Endothelial cell of umbilical vein (primary cell): ENCODE data around the gene METTL9. TPM values are rescaled to one million over a fixed set of nuclear protein-coding genes. Genes with fewer than 3 reads are reported as not detected.
"Not testable (repeated sequence)": the region's sequence is repeated elsewhere in the genome, so short reads cannot be mapped to it uniquely, and the experiment has no call there.

Experiments
- BruUV-seq: library from RNA; stranded (reverse); fragments of 400-500 nt; replicated peaks from 2 replicates; lab custom pipeline; 2021; lab: Mats Ljungman, UMichigan
- CTCF ChIA-PET: fragments of 300-600, 350-600 bp; sonication (Branson Sonifier 250); formaldehyde crosslinking; loops from one replicate; lab custom pipeline; 2021; ENCODE audit warnings: antibody characterized with exemption, inconsistent platforms; lab: Charles Lee
- POLR2A ChIA-PET: fragments of 300-600, 350-600 bp; sonication (Branson Sonifier 250); formaldehyde crosslinking; loops from one replicate; lab custom pipeline; 2021; ENCODE audit warnings: antibody characterized with exemption, inconsistent platforms; lab: Charles Lee
- DNase-seq: peaks from one replicate; pipeline ENCODE4 v3.0.0-alpha.2; 2011; ENCODE audit warnings: low read depth, low spot score
- FAIRE-seq: peaks from 2 replicates; lab custom pipeline; 2011; peaks lifted over from hg19 to GRCh38; lab: Jason Lieb, UNC
- H2AFZ ChIP-seq: 2 replicates; pipeline ENCODE4 v1.6.0; 2012; ENCODE audit warnings: low read depth, low read length, control low read depth, inconsistent platforms
- H3K27ac ChIP-seq: 2 replicates; pipeline ENCODE4 v1.5.1; 2011; ENCODE audit warnings: low read depth, mild to moderate bottlenecking, control low read depth, low read length, moderate library complexity; ENCODE audit not compliant: insufficient read depth
- H3K27me3 ChIP-seq, 2 experiments: 2 replicates each; pipeline versions ENCODE4 v1.6.0 to v1.6.1; 2011; ENCODE audit warnings: low read length in 2 of 2, mixed read lengths in 1 of 2; ENCODE audit not compliant: control insufficient read depth in 2 of 2, insufficient read depth in 2 of 2
- H3K36me3 ChIP-seq, 2 experiments: 2 replicates in 1 of 2; 3 replicates in 1 of 2; pipeline ENCODE4 v1.5.1; 2011; ENCODE audit warnings: low read length in 2 of 2, mild to moderate bottlenecking in 1 of 2, moderate library complexity in 1 of 2; ENCODE audit not compliant: control insufficient read depth in 2 of 2, insufficient read depth in 2 of 2; ENCODE audit errors: extremely low read depth in 1 of 2
- H3K4me1 ChIP-seq: 3 replicates; pipeline ENCODE4 v1.5.1; 2011; ENCODE audit warnings: mild to moderate bottlenecking, low read length; ENCODE audit not compliant: control insufficient read depth, insufficient read depth; ENCODE audit errors: extremely low read depth
- H3K4me2 ChIP-seq: 2 replicates; pipeline ENCODE4 v1.6.1; 2011; ENCODE audit warnings: low read length, control low read depth, mixed read lengths; ENCODE audit not compliant: insufficient read depth
- H3K4me3 ChIP-seq, 3 experiments: fragments of 200-600 bp in 1 of 3; sonication (generic), shearing (Covaris generic) in 1 of 3; replicated peaks in 1 of 3; 2 replicates each; pipeline ENCODE4 v1.5.1; 2011 to 2016; ENCODE audit warnings: control low read depth in 3 of 3, low read length in 3 of 3, mild to moderate bottlenecking in 2 of 3, inconsistent platforms in 1 of 3, low read depth in 1 of 3, moderate library complexity in 1 of 3; ENCODE audit not compliant: insufficient read depth in 1 of 3
- H3K79me2 ChIP-seq: 2 replicates; pipeline ENCODE4 v1.6.0; 2012; ENCODE audit warnings: low read length, inconsistent platforms; ENCODE audit not compliant: control insufficient read depth, insufficient read depth
- H3K9ac ChIP-seq: replicated peaks from 2 replicates; pipeline ENCODE3; 2011; ENCODE audit warnings: low read length, control low read depth; ENCODE audit not compliant: insufficient read depth; ENCODE audit errors: extremely low read depth
- H3K9me1 ChIP-seq: replicated peaks from 3 replicates; pipeline ENCODE4 v1.6.0; 2011; ENCODE audit warnings: mild to moderate bottlenecking, low read length; ENCODE audit not compliant: control insufficient read depth, insufficient read depth; ENCODE audit errors: extremely low read depth
- H3K9me3 ChIP-seq: replicated peaks from 2 replicates; pipeline ENCODE4 v1.5.1; 2012; ENCODE audit warnings: low read length, inconsistent platforms; ENCODE audit not compliant: control insufficient read depth, insufficient read depth
- H4K20me1 ChIP-seq: replicated peaks from 2 replicates; pipeline ENCODE3; 2011; ENCODE audit warnings: mild to moderate bottlenecking, low read length; ENCODE audit not compliant: control insufficient read depth, insufficient read depth; ENCODE audit errors: extremely low read depth
- EZH2 ChIP-seq: IDR thresholded peaks from 2 replicates; pipeline ENCODE4 v1.6.1; 2012; ENCODE audit warnings: borderline replicate concordance, low read depth, mild to moderate bottlenecking, moderate library complexity, low read length, inconsistent platforms; ENCODE audit not compliant: severe bottlenecking
- FOS ChIP-seq: IDR thresholded peaks from 2 replicates; pipeline ENCODE4 v1.6.1; 2011; ENCODE audit warnings: mild to moderate bottlenecking, low read length, moderate library complexity, borderline replicate concordance; ENCODE audit not compliant: insufficient read depth
- JUN ChIP-seq: IDR thresholded peaks from 2 replicates; pipeline ENCODE4 v1.6.1; 2011; ENCODE audit warnings: borderline replicate concordance, low read depth; ENCODE audit not compliant: insufficient read length, insufficient read depth
- MYC ChIP-seq: IDR thresholded peaks from one replicate; pipeline ENCODE4 v1.6.1; 2011; ENCODE audit warnings: mild to moderate bottlenecking, low read depth, low read length
- dilution Hi-C: fragments of 300-500 bp; cut with MboI; formaldehyde crosslinking; loops from one replicate; pipeline ENCODE4 v1.15.0; 2019; ENCODE audit warnings: low sequenced_read_pairs; ENCODE audit not compliant: extremely low pct_ligation_motif_present
- intact Hi-C: fragments of 100-400 bp; cut with micrococcal nuclease; formaldehyde crosslinking; loops from one replicate; pipeline ENCODE4 v1.10.0; 2022
- polyA plus RNA-seq, 4 experiments: library from polyadenylated mRNA; depleted of rRNA in 3 of 4; stranded (reverse) in 3 of 4; unstranded in 1 of 4; fragments of >200 nt; gene quantifications; 2 replicates each; pipeline versions ENCODE4 v1.2.1 to v1.2.3, GENCODE V29; 2011 to 2012; ENCODE audit warnings: missing spikeins in 1 of 4
- total RNA-seq: library from RNA; stranded (reverse); gene quantifications from 2 replicates; pipeline ENCODE4 v1.2.3, GENCODE V29; 2021
- TF ChIP-seq, protein P1 (sequence below), 2 donors: IDR thresholded peaks; 1 replicate in 1 of 2; 2 replicates in 1 of 2; pipeline ENCODE4 v1.5.1; 2011; ENCODE audit warnings: low read length in 2 of 2, mild to moderate bottlenecking in 2 of 2, moderate library complexity in 2 of 2, control low read depth in 1 of 2, inconsistent platforms in 1 of 2, low read depth in 1 of 2; ENCODE audit not compliant: insufficient read depth in 1 of 2; ENCODE audit errors: extremely low read depth in 1 of 2
- TF ChIP-seq, protein P2 (sequence below): IDR thresholded peaks from 2 replicates; pipeline ENCODE4 v1.6.1; 2011; ENCODE audit not compliant: insufficient read depth, insufficient read length

METTL9 gene
- total and polyA plus RNA-seq, 2 donors (not counting 3 experiments of a cell fraction or from before 2014, with no cell fraction given): 53.8 to 121 TPM

DNA sequence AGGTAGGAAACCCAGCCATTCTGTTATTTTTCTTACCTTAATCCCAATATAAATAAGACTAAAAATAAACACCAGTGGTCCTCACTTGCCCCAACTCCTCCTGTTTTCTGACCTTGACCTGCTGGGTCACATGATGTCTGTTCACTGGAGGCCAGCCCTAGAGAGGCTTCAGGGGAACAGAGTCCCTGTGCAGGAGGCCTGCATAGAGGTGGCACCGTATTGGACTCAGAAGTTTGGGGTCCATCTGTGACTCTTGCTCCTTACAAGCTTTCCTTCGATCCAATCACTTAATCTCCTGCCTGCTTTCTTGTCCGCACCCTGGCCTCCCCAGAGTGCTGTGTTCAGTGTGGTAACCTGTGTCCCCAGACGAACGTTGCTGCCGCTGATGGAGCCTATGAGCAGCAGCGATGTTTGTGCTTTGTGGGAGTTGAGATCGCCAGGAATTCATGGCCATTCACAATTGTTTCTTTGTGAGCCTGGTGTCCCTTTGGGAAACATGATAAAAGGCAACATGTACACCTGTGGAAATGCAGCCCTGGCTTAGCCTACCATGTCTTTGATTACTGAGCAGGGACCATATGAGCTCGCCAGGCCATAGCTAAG, 48.3 kb downstream of the METTL9 start:
- BruUV-seq: no TSS peak
- FAIRE-seq: no peak
- CTCF ChIA-PET: interaction anchor here (0.8 to 2.1 kb wide), 2 partner anchors 10 to 21 kb away, joined by 3 to 16 read pairs; no protein-coding TSS in a partner anchor
- DNase-seq: no peak
- intact Hi-C loops (no loop called here), dilution Hi-C loops (no loop called here)
- Histone ChIP-seq H3K9me1 (no peaks in the 10 kb centered on the region), H3K36me3 (no peaks in the 10 kb centered on the region), H3K79me2 (peaks cover 16% of the 10 kb centered on the region), H3K27me3 (no peaks in the 10 kb centered on the region), H3K4me2 (no peak overlapping the region), H3K27ac (no peak overlapping the region), H2AFZ (no peak overlapping the region), H3K4me1 (peaks cover 11% of the 10 kb centered on the region), H3K9ac (no peak overlapping the region), H4K20me1 (no peaks in the 10 kb centered on the region), H3K9me3 (no peaks in the 10 kb centered on the region), H3K4me3 (no peak overlapping the region)
- POLR2A ChIA-PET: no interaction called here
- TF ChIP-seq, protein P1, sequence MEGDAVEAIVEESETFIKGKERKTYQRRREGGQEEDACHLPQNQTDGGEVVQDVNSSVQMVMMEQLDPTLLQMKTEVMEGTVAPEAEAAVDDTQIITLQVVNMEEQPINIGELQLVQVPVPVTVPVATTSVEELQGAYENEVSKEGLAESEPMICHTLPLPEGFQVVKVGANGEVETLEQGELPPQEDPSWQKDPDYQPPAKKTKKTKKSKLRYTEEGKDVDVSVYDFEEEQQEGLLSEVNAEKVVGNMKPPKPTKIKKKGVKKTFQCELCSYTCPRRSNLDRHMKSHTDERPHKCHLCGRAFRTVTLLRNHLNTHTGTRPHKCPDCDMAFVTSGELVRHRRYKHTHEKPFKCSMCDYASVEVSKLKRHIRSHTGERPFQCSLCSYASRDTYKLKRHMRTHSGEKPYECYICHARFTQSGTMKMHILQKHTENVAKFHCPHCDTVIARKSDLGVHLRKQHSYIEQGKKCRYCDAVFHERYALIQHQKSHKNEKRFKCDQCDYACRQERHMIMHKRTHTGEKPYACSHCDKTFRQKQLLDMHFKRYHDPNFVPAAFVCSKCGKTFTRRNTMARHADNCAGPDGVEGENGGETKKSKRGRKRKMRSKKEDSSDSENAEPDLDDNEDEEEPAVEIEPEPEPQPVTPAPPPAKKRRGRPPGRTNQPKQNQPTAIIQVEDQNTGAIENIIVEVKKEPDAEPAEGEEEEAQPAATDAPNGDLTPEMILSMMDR (IDR thresholded peaks at IDR 0.05; ENCODE audit: extremely low read depth in 1 of 2, insufficient read depth in 1 of 2, low read depth in 1 of 2, low read length in 2 of 2): no peak
- TF ChIP-seq JUN (no peak), EZH2 (no peak), MYC (no peak), FOS (no peak)
- TF ChIP-seq, protein P2, sequence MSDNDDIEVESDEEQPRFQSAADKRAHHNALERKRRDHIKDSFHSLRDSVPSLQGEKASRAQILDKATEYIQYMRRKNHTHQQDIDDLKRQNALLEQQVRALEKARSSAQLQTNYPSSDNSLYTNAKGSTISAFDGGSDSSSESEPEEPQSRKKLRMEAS: no peak

DNA sequence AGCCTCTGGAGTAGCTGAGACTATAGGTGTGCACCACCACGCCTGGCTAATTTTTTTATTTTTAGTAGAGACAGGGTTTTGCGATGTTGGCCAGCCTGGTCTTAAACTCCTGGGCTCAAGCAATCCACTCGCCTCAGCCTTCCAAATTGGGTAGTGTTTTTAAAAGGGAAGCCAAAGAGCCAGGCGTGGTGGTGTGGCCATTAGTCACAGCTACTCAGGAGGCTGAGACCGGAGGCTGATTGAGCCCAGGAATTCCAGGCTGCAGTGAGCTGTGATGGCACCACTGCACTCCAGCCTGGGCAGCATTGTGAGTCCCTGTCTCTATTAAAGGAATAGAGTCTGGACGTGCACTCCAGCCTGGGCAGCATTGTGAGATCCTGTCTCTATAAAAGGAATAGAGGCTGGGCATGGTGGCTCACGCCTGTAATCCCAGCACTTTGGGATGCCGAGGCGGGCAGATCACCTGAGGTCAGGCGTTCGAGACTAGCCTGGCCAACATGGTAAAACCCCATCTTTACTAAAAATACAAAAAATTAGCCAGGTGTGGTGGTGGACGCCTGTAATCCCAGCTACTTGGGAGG, 50.5 kb downstream of the METTL9 start:
- DNase-seq, POLR2A ChIA-PET, H3K4me3 ChIP-seq, H3K27me3 ChIP-seq, H2AFZ ChIP-seq, H3K9ac ChIP-seq, H3K36me3 ChIP-seq, H4K20me1 ChIP-seq, intact Hi-C loops, H3K9me1 ChIP-seq, FAIRE-seq, BruUV-seq, H3K9me3 ChIP-seq, H3K4me2 ChIP-seq, dilution Hi-C loops, H3K27ac ChIP-seq: not testable (repeated sequence)
- H3K79me2 ChIP-seq: peaks cover 16% of the 10 kb centered on the region
- CTCF ChIA-PET: interaction anchor here (1.0 to 3.0 kb wide), 3 partner anchors 7 to 57 kb away, joined by 3 to 16 read pairs (median 8); no protein-coding TSS in a partner anchor
- peaks cover 17% of the 10 kb centered on the region for H3K4me1 ChIP-seq
